ENCODE results near the gene SDK2. TPM values are rescaled to one million over a fixed set of nuclear protein-coding genes. Genes with fewer than 3 reads are reported as not detected.

The SDK2 gene
- total RNA-seq, 1 experiment from 2014 or later, result 0.67 TPM

GRCh38 chr17:73471924-73472323 is 172.3 kb downstream of the SDK2 start:
- POLR2A ChIA-PET (ENCODE audit: low non-redundant PET), result no interaction called here
- CTCF ChIA-PET, result no interaction called here
- BruUV-seq (replicated peaks), result no TSS peak

GRCh38 chr17:73470316-73470826 is 173.9 kb downstream of the SDK2 start:
- intact Hi-C loops (cut with micrococcal nuclease; ENCODE audit: unreplicated experiment), result no loop called here
- Histone ChIP-seq H3K27me3 (replicated peaks; ENCODE audit: insufficient read depth, low read depth, low read length, poor library complexity) (no peaks in the 10 kb centered on the region), H3K4me3 (ENCODE audit: low read depth, low read length, poor library complexity, severe bottlenecking) (no peak overlapping the region), H3K4me1 (ENCODE audit: insufficient read depth, low read length, poor library complexity, severe bottlenecking) (peaks cover 8% of the 10 kb centered on the region), H3K9me3 (ENCODE audit: low read depth, low read length, poor library complexity, severe bottlenecking) (no peaks in the 10 kb centered on the region), H3K27ac (ENCODE audit: low read depth, low read length, poor library complexity, severe bottlenecking) (no peak overlapping the region), H3K36me3 (ENCODE audit: insufficient read depth, low read length, poor library complexity, severe bottlenecking) (no peaks in the 10 kb centered on the region)
- ChIA-PET POLR2A (ENCODE audit: low non-redundant PET) (no interaction called here), CTCF (no interaction called here)
- no peak for TF ChIP-seq CTCF (conservative IDR thresholded peaks at IDR 0.05; ENCODE audit: low read depth, low read length)
- no peak for TF ChIP-seq EZH2 (IDR thresholded peaks at IDR 0.05; ENCODE audit: borderline replicate concordance, low read depth, low read length, poor library complexity, severe bottlenecking)
- BruUV-seq (replicated peaks), result no TSS peak
- no peak for DNase-seq (ENCODE audit: low spot score)

More at GRCh38 chr17:73471924-73472323, 172.3 kb downstream of the SDK2 start:
- intact Hi-C loops (cut with micrococcal nuclease; ENCODE audit: unreplicated experiment), result no loop called here
- no peak overlapping the region for H3K27ac ChIP-seq (ENCODE audit: low read depth, low read length, poor library complexity, severe bottlenecking)
- no peaks in the 10 kb centered on the region for H3K27me3 ChIP-seq (replicated peaks; ENCODE audit: insufficient read depth, low read depth, low read length, poor library complexity)
- H3K36me3 ChIP-seq (ENCODE audit: insufficient read depth, low read length, poor library complexity, severe bottlenecking), result no peaks in the 10 kb centered on the region
- DNase-seq (ENCODE audit: low spot score), result no peak
- TF ChIP-seq EZH2 (IDR thresholded peaks at IDR 0.05; ENCODE audit: borderline replicate concordance, low read depth, low read length, poor library complexity, severe bottlenecking) (no peak), CTCF (conservative IDR thresholded peaks at IDR 0.05; ENCODE audit: low read depth, low read length) (no peak)
- no peaks in the 10 kb centered on the region for H3K4me1 ChIP-seq (ENCODE audit: insufficient read depth, low read length, poor library complexity, severe bottlenecking)
- H3K4me3 ChIP-seq (ENCODE audit: low read depth, low read length, poor library complexity, severe bottlenecking), result no peak overlapping the region
- H3K9me3 ChIP-seq (ENCODE audit: low read depth, low read length, poor library complexity, severe bottlenecking), result no peaks in the 10 kb centered on the region

- no peak overlapping the region for H3K27ac ChIP-seq (ENCODE audit: low read depth, low read length, poor library complexity, severe bottlenecking)
- POLR2A ChIA-PET (ENCODE audit: low non-redundant PET), result no interaction called here
- H3K4me1 ChIP-seq (ENCODE audit: insufficient read depth, low read length, poor library complexity, severe bottlenecking), result peaks cover 16% of the 10 kb centered on the region
- CTCF ChIA-PET, result no interaction called here
- BruUV-seq (replicated peaks), result no TSS peak
- no peak for DNase-seq (ENCODE audit: low spot score)
- H3K27me3 ChIP-seq (replicated peaks; ENCODE audit: insufficient read depth, low read depth, low read length, poor library complexity), result no peaks in the 10 kb centered on the region
- TF ChIP-seq EZH2 (IDR thresholded peaks at IDR 0.05; ENCODE audit: borderline replicate concordance, low read depth, low read length, poor library complexity, severe bottlenecking), result no peak
- no peak for TF ChIP-seq CTCF (conservative IDR thresholded peaks at IDR 0.05; ENCODE audit: low read depth, low read length)
- no peaks in the 10 kb centered on the region for H3K9me3 ChIP-seq (ENCODE audit: low read depth, low read length, poor library complexity, severe bottlenecking)
- no peaks in the 10 kb centered on the region for H3K36me3 ChIP-seq (ENCODE audit: insufficient read depth, low read length, poor library complexity, severe bottlenecking)
- H3K4me3 ChIP-seq (ENCODE audit: low read depth, low read length, poor library complexity, severe bottlenecking), result no peak overlapping the region
- intact Hi-C loops (cut with micrococcal nuclease; ENCODE audit: unreplicated experiment), result no loop called here
Observed at GRCh38 chr17:73469311-73469710, 174.9 kb downstream of the SDK2 start.
